Gastroesophageal sphincter (tissue), 3 donors: ENCODE results near the gene NME5.

ENCODE experiments used
- EP300 ChIP-seq: sonication (generic); formaldehyde crosslinking; IDR thresholded peaks from one replicate; pipeline ENCODE4 v1.6.1; 2017; ENCODE audit warnings: antibody characterized with exemption, mild to moderate bottlenecking
- POLR2A ChIP-seq, 2 donors: fragments of 450-650 bp; IDR thresholded peaks; one replicate each; pipeline ENCODE4 v1.6.1; 2017; ENCODE audit warnings: antibody characterized with exemption in 2 of 2, mild to moderate bottlenecking in 2 of 2, moderate library complexity in 1 of 2
- POLR2AphosphoS5 ChIP-seq: sonication (generic); formaldehyde crosslinking; IDR thresholded peaks from one replicate; pipeline ENCODE4 v1.6.1; 2017; ENCODE audit warnings: antibody characterized with exemption
- TF ChIP-seq, protein P1 (sequence below), 4 experiments: fragments of 200-600 bp in 2 of 4; fragments of 450-650 bp in 2 of 4; sonication (generic) in 1 of 4; IDR thresholded peaks; one replicate each; pipeline ENCODE4 v1.5.1; 2017 to 2019; ENCODE audit warnings: antibody characterized with exemption in 4 of 4, mild to moderate bottlenecking in 2 of 4, moderate library complexity in 2 of 4

DNA sequence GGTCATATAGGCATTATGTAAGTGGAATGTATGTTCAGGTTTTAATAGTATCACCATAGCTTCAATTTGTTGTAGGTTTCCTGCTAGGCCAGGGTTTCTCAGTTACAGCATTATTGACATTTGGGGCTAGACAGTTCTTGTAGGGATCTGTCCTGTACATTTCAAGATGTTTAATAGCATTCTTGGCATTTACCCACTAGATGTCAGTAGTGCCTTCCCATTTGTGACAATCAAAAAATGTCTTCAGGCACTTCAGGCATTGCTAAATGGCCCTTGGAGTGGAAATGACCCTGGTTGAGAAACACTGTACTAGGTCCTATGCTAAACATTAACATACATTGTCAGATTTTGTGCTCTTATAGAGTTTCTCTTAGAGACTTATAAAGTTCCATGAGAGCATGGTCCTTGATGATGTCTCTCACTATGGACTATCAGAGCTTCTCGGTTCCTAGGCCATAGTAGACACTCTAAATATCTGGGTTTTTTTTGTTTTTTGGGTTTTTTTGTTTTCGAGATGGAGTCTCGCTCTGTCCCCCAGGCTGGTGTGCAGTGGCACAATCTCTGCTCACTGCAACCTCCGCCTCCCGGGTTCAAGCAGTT is 41.1 kb upstream of the NME5 start:
- TF ChIP-seq, protein P1, sequence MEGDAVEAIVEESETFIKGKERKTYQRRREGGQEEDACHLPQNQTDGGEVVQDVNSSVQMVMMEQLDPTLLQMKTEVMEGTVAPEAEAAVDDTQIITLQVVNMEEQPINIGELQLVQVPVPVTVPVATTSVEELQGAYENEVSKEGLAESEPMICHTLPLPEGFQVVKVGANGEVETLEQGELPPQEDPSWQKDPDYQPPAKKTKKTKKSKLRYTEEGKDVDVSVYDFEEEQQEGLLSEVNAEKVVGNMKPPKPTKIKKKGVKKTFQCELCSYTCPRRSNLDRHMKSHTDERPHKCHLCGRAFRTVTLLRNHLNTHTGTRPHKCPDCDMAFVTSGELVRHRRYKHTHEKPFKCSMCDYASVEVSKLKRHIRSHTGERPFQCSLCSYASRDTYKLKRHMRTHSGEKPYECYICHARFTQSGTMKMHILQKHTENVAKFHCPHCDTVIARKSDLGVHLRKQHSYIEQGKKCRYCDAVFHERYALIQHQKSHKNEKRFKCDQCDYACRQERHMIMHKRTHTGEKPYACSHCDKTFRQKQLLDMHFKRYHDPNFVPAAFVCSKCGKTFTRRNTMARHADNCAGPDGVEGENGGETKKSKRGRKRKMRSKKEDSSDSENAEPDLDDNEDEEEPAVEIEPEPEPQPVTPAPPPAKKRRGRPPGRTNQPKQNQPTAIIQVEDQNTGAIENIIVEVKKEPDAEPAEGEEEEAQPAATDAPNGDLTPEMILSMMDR (IDR thresholded peaks at IDR 0.05) = no peak
- TF ChIP-seq POLR2A (IDR thresholded peaks at IDR 0.05) (no peak), POLR2AphosphoS5 (no peak), EP300 (no peak)
